Spleen (tissue), 11 donors: Measurements from ENCODE around the gene FIBCD1. TPM values are rescaled to one million over a fixed set of nuclear protein-coding genes. Genes with fewer than 3 reads are reported as not detected.
"Not testable (repeated sequence)": the region's sequence is repeated elsewhere in the genome, so short reads cannot be mapped to it uniquely, and the experiment has no call there.

Experiments used
- DNase-seq: peaks from one replicate; pipeline ENCODE4 v3.0.0-alpha.2; 2020
- H3K27ac ChIP-seq, 8 donors: fragments of 200-600 bp; sonication (generic) in 7 of 8; 1 replicate in 4 of 8; 2 replicates in 4 of 8; pipeline versions ENCODE4 v1.5.0 to v1.8.0; 2016 to 2021; ENCODE audit warnings: inconsistent platforms in 4 of 8, mild to moderate bottlenecking in 4 of 8, moderate library complexity in 1 of 8
- H3K27me3 ChIP-seq, 7 donors: fragments of 200-600 bp; sonication (generic) in 6 of 7; replicated peaks in 1 of 7; 1 replicate in 4 of 7; 2 replicates in 3 of 7; pipeline versions ENCODE4 v1.5.0 to v1.8.0; 2016 to 2021; ENCODE audit warnings: inconsistent platforms in 3 of 7, mild to moderate bottlenecking in 1 of 7
- H3K36me3 ChIP-seq, 6 donors: fragments of 200-600 bp; sonication (generic) in 5 of 6; 1 replicate in 4 of 6; 2 replicates in 2 of 6; pipeline versions ENCODE4 v1.5.0 to v1.8.0; 2016 to 2021; ENCODE audit warnings: inconsistent platforms in 2 of 6
- H3K4me1 ChIP-seq, 6 donors: fragments of 200-600 bp; sonication (generic) in 5 of 6; 1 replicate in 3 of 6; 2 replicates in 3 of 6; pipeline versions ENCODE4 v1.5.0 to v1.8.0; 2016 to 2021; ENCODE audit warnings: inconsistent platforms in 3 of 6
- H3K4me3 ChIP-seq, 8 donors: fragments of 200-600 bp; sonication (generic) in 7 of 8; 1 replicate in 4 of 8; 2 replicates in 4 of 8; pipeline versions ENCODE4 v1.5.0 to v1.8.0; 2016 to 2021; ENCODE audit warnings: inconsistent platforms in 4 of 8, mild to moderate bottlenecking in 4 of 8, moderate library complexity in 2 of 8
- H3K9me3 ChIP-seq, 8 donors: fragments of 200-600 bp; sonication (generic) in 7 of 8; 1 replicate in 4 of 8; 2 replicates in 4 of 8; pipeline versions ENCODE4 v1.5.0 to v1.8.0; 2016 to 2021; ENCODE audit warnings: inconsistent platforms in 4 of 8
- CTCF ChIP-seq, 11 experiments: fragments of 200-600 bp in 7 of 11; fragments of 450-650 bp in 4 of 11; sonication (generic) in 4 of 11; IDR thresholded peaks in 8 of 11; conservative IDR thresholded peaks in 3 of 11; 1 replicate in 7 of 11; 2 replicates in 4 of 11; pipeline versions ENCODE4 v1.4.0 to v1.8.0; 2016 to 2021; ENCODE audit warnings: antibody characterized with exemption in 11 of 11, inconsistent platforms in 4 of 11, mild to moderate bottlenecking in 1 of 11
- POLR2A ChIP-seq, 3 donors: fragments of 450-650 bp; IDR thresholded peaks; one replicate each; pipeline ENCODE4 v1.5.1; 2017; ENCODE audit warnings: antibody characterized with exemption in 3 of 3, mild to moderate bottlenecking in 1 of 3
- POLR2AphosphoS5 ChIP-seq, 3 donors: sonication (generic); formaldehyde crosslinking; IDR thresholded peaks; one replicate each; pipeline ENCODE4 v1.5.1; 2017; ENCODE audit warnings: antibody characterized with exemption in 3 of 3
- WGBS, 5 donors: extraction: QIAGEN DNeasy Blood & Tissue Kit in 3 of 5; methylation state at CpG; one replicate each; pipeline versions ENCODE4 v1.1.5 to v1.1.7; 2013 to 2018; 5-methylcytosine and 5-hydroxymethylcytosine counted together
- intact Hi-C: fragments of 100-400 bp; cut with DNase I; formaldehyde crosslinking; loops from one replicate; pipeline ENCODE4 v1.15.0; 2023; ENCODE audit warnings: low total_unique reads
- polyA plus RNA-seq, 3 donors: library from polyadenylated mRNA; stranded (reverse); fragments of 200-250 nt; gene quantifications; one replicate each; pipeline ENCODE4 v1.2.1, GENCODE V29; 2013
- total RNA-seq, 7 donors: library from RNA; depleted of rRNA in 3 of 7; stranded (reverse); fragments of >200 nt in 3 of 7; fragmentation: NEBNext Ultra II Directional in 4 of 7; extraction: Animal tissue kit (Norgen Biotek cat#: 25700) in 4 of 7; gene quantifications; one replicate each; pipeline versions ENCODE4 v1.1.0 to v1.2.1, GENCODE V29; 2016 to 2021
- donor health status: healthy with polysubstance abuse.
- donor health status: DM: no; HTN: no; CAD: no; lungs with moderate emphysema.
- donor health status: DM: no; HTN: no; CAD: no.
- donor health status: Bipolar disorder and iron deficiency.
- donor health status: healthy.
- donor health status: DM: no; HTN: no; CAD: no.
- donor health status: DM: yes; HTN: yes; CAD: no.

The FIBCD1 gene
- total and polyA plus RNA-seq, 10 donors, result 0.02 to 0.51 (median 0.35) TPM; not detected in 3

- no peak overlapping the region for H3K4me3 ChIP-seq
- H3K36me3 ChIP-seq, result no peaks in the 10 kb centered on the region
- no peak overlapping the region for H3K27ac ChIP-seq
- no peaks in the 10 kb centered on the region for H3K4me1 ChIP-seq
- H3K9me3 ChIP-seq, result peaks cover 0 to 4% (median 0%) of the 10 kb centered on the region in 8 donors
- WGBS, 5 donors, result 81 to 90% (median 87%) methylated on average over 8 of the region's 8 CpGs
- TF ChIP-seq POLR2AphosphoS5 (IDR thresholded peaks at IDR 0.05) (no peak), POLR2A (IDR thresholded peaks at IDR 0.05) (no peak), CTCF (IDR thresholded peaks at IDR 0.05 in 8 of 11, conservative IDR thresholded peaks at IDR 0.05 in 3 of 11) (no peak)
- intact Hi-C loops, result no loop called here
- H3K27me3 ChIP-seq, result peaks cover 0 to 24% (median 0%) of the 10 kb centered on the region in 7 donors
- DNase-seq, result no peak
Measured at GRCh38 chr9:130961511-130962300, 22.7 kb upstream of the FIBCD1 start.

- no peak overlapping the region for H3K27ac ChIP-seq
- intact Hi-C loops, result no loop called here
- TF ChIP-seq POLR2AphosphoS5 (IDR thresholded peaks at IDR 0.05) (no peak), POLR2A (IDR thresholded peaks at IDR 0.05) (no peak), CTCF (IDR thresholded peaks at IDR 0.05 in 8 of 11, conservative IDR thresholded peaks at IDR 0.05 in 3 of 11) (no peak)
- peaks cover 0 to 33% (median 0%) of the 10 kb centered on the region in 7 donors for H3K27me3 ChIP-seq
- peaks cover 0 to 4% (median 0%) of the 10 kb centered on the region in 8 donors for H3K9me3 ChIP-seq
- no peaks in the 10 kb centered on the region for H3K4me1 ChIP-seq
- no peak for DNase-seq
- H3K4me3 ChIP-seq, result no peak overlapping the region
- no peaks in the 10 kb centered on the region for H3K36me3 ChIP-seq
- WGBS, 5 donors, result 84 to 87% (median 86%) methylated on average over 14 of the region's 14 CpGs
Measured at GRCh38 chr9:130960522-130961378, 21.7 kb upstream of the FIBCD1 start.

- WGBS, 5 donors, result 80 to 91% (median 89%) methylated on average over 9 of the region's 9 CpGs
- Histone ChIP-seq H3K27me3 (peaks cover 0 to 37% (median 0%) of the 10 kb centered on the region in 7 donors), H3K36me3 (no peaks in the 10 kb centered on the region), H3K4me3 (no peak overlapping the region), H3K9me3 (peaks cover 0 to 4% (median 0%) of the 10 kb centered on the region in 8 donors), H3K4me1 (no peaks in the 10 kb centered on the region), H3K27ac (no peak overlapping the region)
- no peak for TF ChIP-seq CTCF (IDR thresholded peaks at IDR 0.05 in 8 of 11, conservative IDR thresholded peaks at IDR 0.05 in 3 of 11)
- TF ChIP-seq POLR2AphosphoS5 (IDR thresholded peaks at IDR 0.05), result no peak
- TF ChIP-seq POLR2A (IDR thresholded peaks at IDR 0.05), result no peak
- intact Hi-C loops, result no loop called here
- DNase-seq, result no peak
Measured at GRCh38 chr9:130959809-130960334, 20.8 kb upstream of the FIBCD1 start.

- H3K4me3 ChIP-seq, H3K36me3 ChIP-seq, DNase-seq, intact Hi-C loops, H3K9me3 ChIP-seq, H3K27ac ChIP-seq, H3K4me1 ChIP-seq: not testable (repeated sequence)
- WGBS, 5 donors, result 75 to 90% (median 83%) methylated on average over 4 of the region's 4 CpGs
- peaks cover 0 to 35% (median 0%) of the 10 kb centered on the region in 7 donors for H3K27me3 ChIP-seq
Measured at GRCh38 chr9:130958564-130958963, 19.5 kb upstream of the FIBCD1 start.
